ENCODE measurements around the gene PALLD.

DNA sequence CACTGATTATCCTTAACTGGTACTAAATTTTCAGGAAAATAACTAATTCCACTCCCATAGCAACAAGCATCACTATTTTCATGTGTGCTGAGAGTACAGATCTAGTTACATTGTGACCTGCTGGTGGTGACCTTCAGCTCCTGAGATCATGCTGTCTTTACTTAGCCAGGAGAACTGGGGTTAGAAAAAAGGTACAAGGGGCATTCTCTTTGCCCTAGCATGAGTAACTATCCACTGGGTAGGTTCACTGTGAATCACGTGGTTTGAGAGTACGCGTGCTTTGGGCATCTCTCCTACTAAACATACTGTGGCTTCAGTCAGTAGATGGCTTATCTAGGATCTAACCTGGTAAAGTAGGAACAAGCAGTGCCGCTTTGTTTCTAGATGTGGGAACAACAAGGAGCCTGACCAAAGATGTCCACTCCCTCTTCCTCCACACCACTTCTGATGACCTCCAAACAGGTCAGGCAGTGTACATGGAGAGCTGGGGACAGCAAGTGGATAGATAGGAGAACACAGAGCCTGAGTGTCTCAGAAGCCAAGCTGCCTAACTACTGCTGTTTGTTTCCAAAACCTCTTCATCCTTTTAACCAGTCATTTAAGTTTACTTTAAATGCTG, 423.0 kb downstream of the PALLD start:
- TF ChIP-seq, protein P1, sequence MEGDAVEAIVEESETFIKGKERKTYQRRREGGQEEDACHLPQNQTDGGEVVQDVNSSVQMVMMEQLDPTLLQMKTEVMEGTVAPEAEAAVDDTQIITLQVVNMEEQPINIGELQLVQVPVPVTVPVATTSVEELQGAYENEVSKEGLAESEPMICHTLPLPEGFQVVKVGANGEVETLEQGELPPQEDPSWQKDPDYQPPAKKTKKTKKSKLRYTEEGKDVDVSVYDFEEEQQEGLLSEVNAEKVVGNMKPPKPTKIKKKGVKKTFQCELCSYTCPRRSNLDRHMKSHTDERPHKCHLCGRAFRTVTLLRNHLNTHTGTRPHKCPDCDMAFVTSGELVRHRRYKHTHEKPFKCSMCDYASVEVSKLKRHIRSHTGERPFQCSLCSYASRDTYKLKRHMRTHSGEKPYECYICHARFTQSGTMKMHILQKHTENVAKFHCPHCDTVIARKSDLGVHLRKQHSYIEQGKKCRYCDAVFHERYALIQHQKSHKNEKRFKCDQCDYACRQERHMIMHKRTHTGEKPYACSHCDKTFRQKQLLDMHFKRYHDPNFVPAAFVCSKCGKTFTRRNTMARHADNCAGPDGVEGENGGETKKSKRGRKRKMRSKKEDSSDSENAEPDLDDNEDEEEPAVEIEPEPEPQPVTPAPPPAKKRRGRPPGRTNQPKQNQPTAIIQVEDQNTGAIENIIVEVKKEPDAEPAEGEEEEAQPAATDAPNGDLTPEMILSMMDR (IDR thresholded peaks at IDR 0.05) = no peak
- no peak for TF ChIP-seq POLR2A (IDR thresholded peaks at IDR 0.05)

Data from testis (tissue), 2 donors.